Activated gamma-delta T cell treated with Interleukin-2 at 50 U/mL for 16 hours (primary cell): ENCODE data around the gene PTPRM.

Experiments used
- DNase-seq: peaks from one replicate; pipeline ENCODE4 v3.0.0-alpha.2; 2020

Gene PTPRM

DNA sequence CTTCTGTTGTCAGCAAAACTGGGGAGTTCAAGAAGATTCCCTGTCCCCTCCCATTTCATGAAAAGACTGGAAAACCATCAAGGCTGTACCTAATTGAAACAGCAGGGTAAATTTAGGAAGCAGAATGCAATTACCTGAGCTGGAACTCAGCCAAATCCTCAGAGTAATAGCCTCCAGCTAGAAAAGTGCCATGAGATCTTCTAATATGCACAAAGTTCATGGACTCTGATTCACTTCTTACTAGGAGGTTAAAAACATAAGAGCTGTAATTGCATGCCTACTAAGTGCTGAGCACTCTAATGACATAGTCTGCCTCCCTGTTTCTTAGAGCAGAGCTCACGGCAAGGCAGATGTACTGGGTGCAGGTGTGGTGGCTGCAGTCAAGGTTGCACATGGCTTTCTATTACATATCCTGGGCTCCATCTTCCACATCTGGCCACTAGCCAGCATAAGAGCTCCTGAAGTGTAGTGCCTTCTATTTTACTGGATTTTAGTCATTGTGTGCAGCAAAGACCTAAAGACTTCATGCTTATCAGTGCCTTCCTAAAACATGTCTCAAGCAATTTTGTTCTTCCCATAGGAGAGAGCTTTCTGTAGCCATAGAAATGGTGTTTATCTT, 341.7 kb downstream of the PTPRM start:
- no peak for DNase-seq

DNA sequence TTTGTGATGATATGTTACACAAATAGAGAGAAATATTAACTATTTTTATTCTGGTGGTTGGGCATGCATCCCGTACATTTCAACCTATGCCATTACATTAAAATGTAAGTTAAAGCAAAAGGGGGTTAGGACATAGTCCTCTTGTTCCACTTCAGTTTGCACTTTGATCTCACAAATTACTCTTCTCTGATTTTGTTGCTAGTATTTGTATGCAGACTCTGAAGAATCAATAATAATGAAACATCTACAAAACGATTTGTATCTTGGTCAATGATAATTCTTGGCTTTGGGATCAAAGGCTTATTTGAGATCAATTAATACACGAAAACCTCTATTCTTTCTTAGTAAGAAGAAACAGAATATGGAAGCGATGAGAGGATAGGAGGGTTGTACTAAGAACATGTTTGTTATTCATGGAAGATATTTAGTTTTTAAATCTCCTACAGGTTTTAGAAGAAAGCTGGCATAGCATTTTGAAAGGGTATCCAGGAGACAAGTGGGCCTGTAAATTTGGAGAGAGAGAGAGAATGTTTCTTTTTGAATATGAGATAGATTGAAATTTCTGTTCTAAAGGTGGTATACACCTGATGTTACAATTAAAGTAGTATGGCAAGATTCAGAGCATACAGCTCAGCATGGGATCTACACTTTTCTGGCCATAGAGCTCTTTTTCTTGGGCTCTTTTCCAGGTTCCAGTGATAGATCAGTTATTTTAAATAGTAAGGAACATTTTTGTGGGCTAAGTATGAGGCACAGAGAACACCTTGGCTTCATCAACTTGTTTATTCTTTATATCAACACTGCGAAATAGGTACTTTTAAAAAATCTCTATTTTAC, 347.9 kb downstream of the PTPRM start:
- DNase-seq: no peak

DNA sequence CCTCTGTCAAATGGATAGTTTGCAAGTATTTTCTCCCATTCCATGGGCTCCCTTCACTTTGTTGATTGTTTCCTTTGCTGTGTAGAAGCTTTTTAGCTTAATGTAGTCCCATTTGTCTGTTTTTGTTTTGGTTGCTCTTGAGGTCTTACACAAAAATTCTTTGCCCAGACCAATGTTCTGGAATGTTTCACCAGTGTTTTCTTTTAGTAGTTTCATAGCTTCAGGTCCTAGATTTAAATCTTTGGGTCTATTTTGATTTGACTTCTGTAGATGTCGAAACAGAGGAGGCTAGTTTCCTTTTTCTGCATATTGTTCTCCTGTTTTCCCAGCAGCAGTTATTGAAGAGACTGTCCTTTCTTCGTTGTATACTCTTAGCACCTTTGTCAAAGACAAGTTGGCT, 351.6 kb downstream of the PTPRM start:
- DNase-seq: no peak

DNA sequence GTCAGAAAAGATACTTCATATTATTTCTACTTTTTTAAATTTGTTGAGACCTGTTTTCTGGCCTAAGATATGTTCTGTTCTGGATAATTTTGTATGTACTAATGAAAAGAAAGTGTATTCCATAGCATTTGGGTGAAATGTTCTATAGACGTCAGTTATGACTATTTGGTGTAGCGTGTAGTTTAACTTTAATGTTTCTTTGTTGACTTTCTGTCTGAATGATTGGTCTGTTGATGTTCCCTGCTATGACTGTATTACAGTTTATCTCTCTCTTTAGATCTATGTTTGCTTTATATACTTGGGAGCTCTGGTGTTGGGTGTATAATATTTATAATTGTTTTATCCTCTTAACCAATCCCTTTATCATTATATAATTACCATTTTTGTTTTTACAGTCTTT, 352.4 kb downstream of the PTPRM start:
- DNase-seq: no peak

- DNase-seq: no peak
These were observed 354.9 kb downstream of the PTPRM start for GRCh38 chr18:7921938-7922587.

GRCh38 chr18:7923105-7923504, 356.0 kb downstream of the PTPRM start:
- no peak for DNase-seq

- no peak for DNase-seq
These were observed 357.5 kb downstream of the PTPRM start for GRCh38 chr18:7924616-7925015.

DNA sequence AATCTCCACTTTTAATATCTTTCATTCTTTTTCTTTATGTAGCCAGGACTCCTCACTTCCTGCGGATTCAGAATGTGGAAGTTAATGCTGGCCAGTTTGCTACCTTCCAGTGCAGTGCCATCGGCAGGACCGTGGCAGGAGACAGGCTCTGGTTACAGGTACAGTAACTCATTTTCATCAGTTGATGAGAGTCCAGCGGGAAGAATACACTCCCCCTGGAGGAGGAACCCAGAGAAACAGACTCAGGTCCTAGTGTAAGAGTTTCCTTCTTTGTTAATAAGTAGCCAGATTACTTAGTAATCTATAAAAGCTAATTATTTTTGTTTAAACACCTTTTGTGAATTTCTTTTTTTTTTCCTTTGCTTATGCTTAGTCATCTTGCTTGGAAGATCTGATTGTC, 359.4 kb downstream of the PTPRM start:
- DNase-seq: no peak

- no peak for DNase-seq
These were observed 360.0 kb downstream of the PTPRM start for GRCh38 chr18:7927119-7927518.

- DNase-seq: no peak
These were observed 364.6 kb downstream of the PTPRM start for GRCh38 chr18:7931763-7932162.

- no peak for DNase-seq
These were observed 370.2 kb downstream of the PTPRM start for GRCh38 chr18:7937268-7937667.

DNA sequence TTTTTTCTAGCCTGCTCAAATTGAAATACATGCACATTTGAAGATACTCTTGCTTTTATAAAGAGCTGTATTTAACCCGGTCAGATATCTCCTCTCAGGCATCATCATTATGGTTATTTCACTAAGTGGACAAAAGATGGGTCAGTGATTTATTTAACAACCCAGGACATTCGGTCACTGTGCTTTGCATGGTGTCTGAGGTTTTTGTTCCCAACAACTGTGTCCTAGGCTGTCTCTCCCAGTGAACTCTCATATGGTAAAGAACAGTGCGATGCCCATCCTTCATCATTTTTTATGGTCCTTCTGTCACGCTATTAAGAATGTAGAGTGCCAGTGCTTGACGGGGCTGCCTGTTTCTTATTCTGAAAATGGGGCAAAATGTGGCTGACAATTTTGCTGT, 372.4 kb downstream of the PTPRM start:
- DNase-seq: no peak

DNA sequence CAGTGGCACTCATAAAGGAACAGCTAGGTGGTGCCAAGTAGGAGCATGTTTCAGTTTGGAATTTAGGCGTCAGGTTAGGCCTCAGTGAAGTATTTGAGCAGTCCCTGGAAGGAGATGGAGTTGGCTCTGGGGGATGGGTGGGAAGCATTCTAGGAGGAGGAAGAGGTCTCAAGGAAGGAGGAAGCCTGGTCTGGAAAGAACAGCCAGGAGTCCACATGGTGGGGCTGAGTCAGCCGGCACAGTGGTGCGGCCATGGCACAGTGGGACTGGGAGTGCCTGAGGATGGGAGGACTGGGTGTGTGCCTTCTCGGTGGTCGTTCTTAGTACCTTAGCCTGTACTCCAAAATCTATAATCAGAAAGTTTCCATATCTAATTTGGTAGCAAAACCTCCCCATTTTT, 373.3 kb downstream of the PTPRM start:
- no peak for DNase-seq

- DNase-seq: no peak
These were observed 373.9 kb downstream of the PTPRM start for GRCh38 chr18:7940971-7941370.

GRCh38 chr18:7941533-7941932, 374.4 kb downstream of the PTPRM start:
- no peak for DNase-seq

DNA sequence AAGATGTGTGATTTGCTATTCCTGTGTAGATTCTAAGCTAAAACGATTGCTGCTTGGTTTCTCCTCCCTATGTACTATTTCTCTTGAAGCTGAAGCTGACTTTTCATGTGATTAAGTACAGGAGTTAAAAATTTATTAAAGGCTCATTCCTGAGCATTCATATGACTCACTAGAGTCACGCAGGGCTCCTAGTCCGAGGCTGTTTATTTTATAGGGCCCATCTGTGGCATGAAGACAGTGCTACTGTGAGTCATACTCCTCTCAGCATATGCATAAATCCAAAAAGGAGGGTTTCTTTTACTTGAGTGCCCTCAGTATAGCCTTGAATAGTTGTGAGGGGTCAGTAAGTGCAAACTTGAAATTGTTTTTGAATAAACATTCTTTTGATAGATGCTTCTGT, 378.8 kb downstream of the PTPRM start:
- DNase-seq: no peak

DNA sequence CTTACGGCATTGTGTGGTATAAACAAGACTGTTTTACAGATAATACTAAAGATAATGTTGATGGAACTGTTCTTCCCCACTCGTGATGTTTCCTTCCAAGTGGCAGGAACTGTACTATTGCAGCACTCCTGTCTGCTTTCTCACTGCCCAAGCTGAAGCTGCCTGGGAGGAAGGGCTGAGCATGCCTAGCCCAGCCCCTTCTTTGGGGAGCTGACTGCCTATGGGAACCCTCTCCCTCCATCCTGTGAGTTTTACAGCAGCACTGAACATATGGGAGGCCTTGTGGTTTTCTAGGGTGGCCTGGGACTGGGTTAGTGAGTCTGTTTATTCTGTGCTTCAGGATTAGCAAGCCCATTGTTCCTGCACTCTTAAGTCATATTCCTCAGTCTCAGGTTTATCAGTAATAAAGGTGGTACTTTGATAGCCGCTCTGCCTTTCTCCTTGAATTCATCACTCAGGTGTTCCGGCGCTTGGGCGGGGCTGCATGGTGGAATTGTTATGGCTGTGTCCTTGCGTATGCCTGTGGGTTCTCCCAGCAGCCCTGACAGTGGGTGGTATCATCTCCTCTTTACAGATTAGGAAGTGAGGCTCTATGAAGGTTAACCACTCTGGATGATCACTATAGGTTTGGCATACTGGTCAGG, 379.7 kb downstream of the PTPRM start:
- DNase-seq: no peak

DNA sequence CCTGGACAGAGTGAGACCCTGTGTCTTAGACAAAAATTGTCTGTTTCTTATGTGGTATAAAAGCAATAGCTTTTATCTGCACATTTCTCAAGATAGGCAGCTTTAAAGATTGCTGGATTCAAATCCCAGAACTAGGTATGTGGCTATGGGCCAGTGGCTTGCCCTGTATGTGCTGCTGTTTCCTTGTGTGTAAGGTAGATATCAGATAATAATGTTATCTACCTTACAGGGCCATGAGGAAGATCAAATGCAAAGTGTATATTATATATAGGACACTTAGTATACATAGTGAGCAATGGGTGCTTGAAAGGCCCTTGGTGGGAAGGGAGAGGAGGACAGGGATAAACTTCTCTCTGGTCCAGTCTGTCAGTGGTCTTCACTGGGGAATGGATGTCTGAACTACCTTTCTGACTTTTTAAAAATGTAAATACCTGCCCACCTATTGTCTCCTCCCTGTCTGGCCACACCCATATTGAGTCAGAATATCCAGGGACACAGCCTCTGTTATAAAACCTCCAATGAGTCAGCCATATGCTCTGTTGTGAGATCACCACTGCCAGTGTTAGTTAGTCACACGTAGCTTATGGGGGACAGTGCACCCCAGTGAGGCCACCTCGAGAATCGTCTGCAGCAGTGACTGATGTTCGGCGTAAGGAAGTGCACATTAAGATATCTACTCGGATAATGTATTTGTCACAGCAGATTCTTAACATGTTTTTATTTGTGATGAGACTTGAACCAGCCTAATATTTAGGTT, 383.4 kb downstream of the PTPRM start:
- no peak for DNase-seq

DNA sequence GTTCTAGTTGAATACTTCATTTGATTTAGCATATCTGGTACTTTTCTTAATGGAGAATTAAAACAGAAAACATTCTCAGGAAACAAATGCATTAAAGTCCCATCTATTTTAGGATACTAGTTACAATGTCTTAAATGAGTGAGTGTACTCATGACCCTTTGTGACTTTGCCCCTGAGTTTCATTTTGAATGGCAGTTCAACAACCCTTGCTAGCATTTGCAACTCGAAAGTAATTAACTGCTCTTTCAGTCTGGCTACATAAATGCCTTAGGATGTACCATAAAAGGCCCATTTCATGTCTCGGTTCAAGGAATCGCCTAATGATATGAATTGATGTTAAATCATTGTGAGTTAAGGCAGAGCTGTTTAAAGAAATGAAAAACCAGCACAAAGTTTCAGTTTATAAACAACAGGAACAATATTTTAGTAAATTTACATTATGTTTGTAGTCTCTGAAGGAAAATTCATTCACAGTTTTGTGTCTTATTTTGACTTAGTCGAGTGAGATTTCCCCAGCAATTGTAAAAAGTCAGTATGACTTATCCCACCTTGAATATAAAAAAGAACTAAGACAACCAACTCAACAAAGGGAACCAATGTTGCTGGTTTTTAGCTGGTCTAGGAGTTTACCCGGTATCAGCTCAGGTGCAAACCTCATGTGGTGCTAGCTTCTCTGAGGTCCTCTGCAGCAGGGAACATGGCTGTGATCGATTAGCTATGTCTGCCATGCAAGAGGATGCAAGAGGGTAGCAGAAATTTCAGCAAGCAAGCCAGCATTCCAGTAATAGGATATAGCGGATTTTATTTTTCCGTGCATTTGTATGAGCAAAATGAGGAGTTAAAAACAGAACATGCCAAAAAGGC, 386.2 kb downstream of the PTPRM start:
- no peak for DNase-seq

- no peak for DNase-seq
These were observed 387.1 kb downstream of the PTPRM start for GRCh38 chr18:7954238-7954637.

GRCh38 chr18:7955175-7955574, 388.1 kb downstream of the PTPRM start:
- DNase-seq: no peak

DNA sequence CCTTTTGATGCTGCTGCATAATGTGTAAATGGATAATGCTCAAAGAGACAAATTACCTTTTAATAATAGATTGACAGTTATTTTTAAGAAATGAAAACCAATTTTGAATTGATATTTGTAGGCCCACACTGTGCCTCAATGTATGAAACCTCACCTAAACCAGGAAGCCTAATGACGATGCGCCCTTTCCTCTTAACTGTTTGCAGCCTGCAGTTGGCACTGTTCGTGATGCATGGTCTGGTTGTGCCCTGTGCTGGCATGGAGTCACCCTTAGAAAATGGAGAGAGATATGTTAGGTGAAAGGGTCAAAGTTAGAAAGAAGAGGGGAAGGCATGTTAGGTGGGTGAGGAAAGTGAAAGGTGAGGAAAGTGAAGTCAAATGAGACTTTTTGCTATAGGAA, 390.2 kb downstream of the PTPRM start:
- DNase-seq: no peak
